Activated naive CD8-positive, alpha-beta T cell treated with anti-CD3 and anti-CD28 coated beads, Interleukin-2, amount 50 U/mL, for 24 hours (primary cell): ENCODE results near the gene FOXP1.

ENCODE experiments used
- ATAC-seq: fragments of 150-1000 bp; cut with Tn5 transposase; one replicate; pipeline ENCODE4 v1.10.0; 2021
- DNase-seq: peaks from one replicate; pipeline ENCODE4 v3.0.0; 2021
- H3K27ac Mint-ChIP-seq: one replicate; pipeline ENCODE4 v1.8.0; 2021; ENCODE audit warnings: mild to moderate bottlenecking, mixed read lengths
- H3K27me3 Mint-ChIP-seq: one replicate; pipeline ENCODE4 v1.8.0; 2021; ENCODE audit warnings: mixed read lengths
- H3K36me3 Mint-ChIP-seq: one replicate; pipeline ENCODE4 v1.8.0; 2021; ENCODE audit warnings: low read depth, mixed read lengths
- H3K4me1 Mint-ChIP-seq: one replicate; pipeline ENCODE4 v1.8.0; 2021; ENCODE audit warnings: mixed read lengths
- H3K4me3 Mint-ChIP-seq: one replicate; pipeline ENCODE4 v1.8.0; 2021; ENCODE audit warnings: mild to moderate bottlenecking, moderate library complexity, mixed read lengths
- H3K9me3 Mint-ChIP-seq: one replicate; pipeline ENCODE4 v1.8.0; 2021; ENCODE audit warnings: mixed read lengths

FOXP1 gene

DNA sequence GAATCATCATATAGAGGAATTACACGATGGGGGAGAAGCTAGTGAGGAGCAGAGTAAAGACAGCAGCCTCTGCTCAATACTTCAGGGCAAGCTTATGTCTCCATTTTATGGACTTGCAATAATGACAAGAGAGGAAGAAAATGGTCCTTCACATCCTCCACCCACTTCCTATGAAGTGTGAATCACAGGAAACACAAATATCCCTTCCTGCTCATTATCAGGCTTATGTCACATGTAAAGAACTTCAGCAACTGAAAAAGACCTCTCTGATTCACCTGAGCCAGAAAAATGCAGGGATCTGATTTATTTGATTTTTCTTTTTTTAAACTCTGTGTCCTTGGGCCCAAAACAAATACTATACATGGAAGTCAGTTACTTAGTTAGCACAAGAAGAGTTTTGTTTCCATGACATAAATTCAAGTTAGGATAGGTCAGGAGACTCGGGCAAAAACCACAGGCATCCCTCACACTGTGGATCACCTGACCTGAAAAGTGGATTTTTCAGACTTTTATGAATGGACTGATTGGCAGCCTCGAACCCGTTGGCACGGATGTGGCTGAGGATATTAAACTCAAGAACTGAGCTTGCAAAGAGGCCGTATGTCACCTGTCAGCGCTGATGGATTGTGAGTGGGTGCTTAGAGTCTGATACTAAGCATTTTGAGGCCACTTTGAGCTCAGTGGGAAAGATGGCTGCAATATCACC, 650.3 kb downstream of the FOXP1 start:
- Mint-ChIP-seq H3K4me3 (no peak overlapping the region), H3K36me3 (no peaks in the 10 kb centered on the region), H3K27ac (no peak overlapping the region), H3K27me3 (no peaks in the 10 kb centered on the region), H3K4me1 (peaks cover 5% of the 10 kb centered on the region), H3K9me3 (no peaks in the 10 kb centered on the region)
- no peak for ATAC-seq
- DNase-seq = no peak

DNA sequence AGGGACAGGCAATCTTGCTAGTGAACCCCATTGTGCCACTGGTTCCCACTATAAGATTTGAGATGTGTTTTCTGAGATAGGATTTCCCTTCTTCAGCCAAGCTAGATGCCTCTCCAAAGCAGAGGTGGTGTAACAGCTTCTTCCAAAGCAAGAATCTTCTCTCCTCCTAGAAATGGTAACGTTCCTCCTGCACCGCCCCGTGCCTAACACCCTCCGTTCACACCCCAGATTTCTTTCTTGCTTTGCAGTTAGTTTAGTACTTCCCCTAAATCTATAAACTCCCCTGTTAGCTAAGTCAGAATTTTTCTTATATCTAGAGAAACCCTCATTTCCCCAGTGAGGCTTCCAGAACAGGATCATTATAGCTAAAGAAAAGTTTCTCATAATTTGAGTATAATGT, 653.5 kb downstream of the FOXP1 start:
- Mint-ChIP-seq H3K27me3 (no peaks in the 10 kb centered on the region), H3K4me3 (no peak overlapping the region), H3K36me3 (no peaks in the 10 kb centered on the region), H3K27ac (no peak overlapping the region), H3K9me3 (no peaks in the 10 kb centered on the region), H3K4me1 (peaks cover 5% of the 10 kb centered on the region)
- DNase-seq = no peak
- ATAC-seq = no peak

DNA sequence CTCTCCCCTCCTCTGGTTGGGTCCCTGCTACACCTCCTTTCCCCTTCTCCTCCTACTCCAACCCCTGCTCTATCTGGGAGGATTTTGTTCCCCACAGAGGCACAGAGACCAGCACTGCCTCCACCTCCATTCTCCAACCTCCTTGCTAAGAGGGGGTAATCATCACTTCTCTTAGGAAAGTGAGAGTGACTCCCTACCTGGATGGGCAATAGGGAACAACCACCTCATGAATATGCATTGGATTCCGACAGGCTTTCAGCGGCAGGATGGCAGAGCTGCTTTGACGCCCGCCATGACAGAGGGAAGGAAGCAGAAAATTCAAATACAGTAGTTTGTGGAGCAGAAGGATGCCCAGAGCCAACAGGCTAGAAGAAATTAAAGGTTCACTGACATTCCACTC, 656.3 kb downstream of the FOXP1 start:
- no peak for DNase-seq
- Mint-ChIP-seq H3K4me3 (no peak overlapping the region), H3K9me3 (peaks cover 7% of the 10 kb centered on the region), H3K4me1 (no peaks in the 10 kb centered on the region), H3K36me3 (peaks cover 2% of the 10 kb centered on the region), H3K27ac (no peak overlapping the region), H3K27me3 (no peaks in the 10 kb centered on the region)
- ATAC-seq = no peak

DNA sequence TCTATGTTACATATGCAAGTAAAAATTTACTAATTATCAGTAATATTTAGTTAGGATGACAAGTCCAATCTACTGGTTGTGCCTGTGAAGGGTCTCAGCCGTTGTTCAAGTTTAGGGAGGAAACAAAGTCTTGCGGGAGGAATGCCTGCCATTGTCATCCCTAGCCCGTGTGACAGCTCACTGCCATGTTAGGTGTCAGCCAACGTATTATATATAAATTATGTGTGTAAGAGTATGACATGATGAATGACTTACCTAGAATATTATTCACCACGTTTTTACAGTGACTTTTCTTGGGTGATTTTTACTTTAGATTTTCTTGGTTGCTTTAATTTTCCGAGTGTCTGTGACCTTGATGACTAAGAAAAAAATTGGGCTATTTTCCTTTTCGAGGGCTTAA, 656.7 kb downstream of the FOXP1 start:
- no peak for ATAC-seq
- H3K9me3 Mint-ChIP-seq = peaks cover 7% of the 10 kb centered on the region
- no peak overlapping the region for H3K4me3 Mint-ChIP-seq
- no peak for DNase-seq
- no peaks in the 10 kb centered on the region for H3K27me3 Mint-ChIP-seq
- peaks cover 2% of the 10 kb centered on the region for H3K36me3 Mint-ChIP-seq
- H3K4me1 Mint-ChIP-seq = no peaks in the 10 kb centered on the region
- no peak overlapping the region for H3K27ac Mint-ChIP-seq

DNA sequence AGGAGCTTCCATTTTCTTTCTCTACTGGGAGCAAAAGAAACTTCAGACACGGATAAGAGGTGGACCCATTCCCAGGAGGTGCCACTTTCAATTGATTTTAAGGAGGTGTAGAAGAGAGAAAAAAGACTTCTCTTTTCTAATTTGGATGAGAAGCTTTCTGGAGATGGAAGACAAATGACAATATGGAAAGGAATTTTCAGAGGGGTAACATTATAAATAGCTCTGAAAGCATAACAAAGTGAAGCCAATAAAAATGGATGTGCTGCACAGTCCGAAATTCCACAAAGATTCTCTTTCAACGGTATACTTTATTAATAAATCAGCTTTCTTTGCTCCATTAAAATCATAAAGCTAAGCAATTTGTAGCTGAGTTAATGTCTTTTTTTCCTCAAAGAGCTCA, 663.9 kb downstream of the FOXP1 start:
- DNase-seq (no peak), ATAC-seq (no peak)
- no peak overlapping the region for H3K27ac Mint-ChIP-seq
- no peaks in the 10 kb centered on the region for H3K4me1 Mint-ChIP-seq
- H3K9me3 Mint-ChIP-seq = peaks cover 7% of the 10 kb centered on the region
- H3K4me3 Mint-ChIP-seq = no peak overlapping the region
- H3K36me3 Mint-ChIP-seq = peaks cover 2% of the 10 kb centered on the region
- H3K27me3 Mint-ChIP-seq = peaks cover 19% of the 10 kb centered on the region

DNA sequence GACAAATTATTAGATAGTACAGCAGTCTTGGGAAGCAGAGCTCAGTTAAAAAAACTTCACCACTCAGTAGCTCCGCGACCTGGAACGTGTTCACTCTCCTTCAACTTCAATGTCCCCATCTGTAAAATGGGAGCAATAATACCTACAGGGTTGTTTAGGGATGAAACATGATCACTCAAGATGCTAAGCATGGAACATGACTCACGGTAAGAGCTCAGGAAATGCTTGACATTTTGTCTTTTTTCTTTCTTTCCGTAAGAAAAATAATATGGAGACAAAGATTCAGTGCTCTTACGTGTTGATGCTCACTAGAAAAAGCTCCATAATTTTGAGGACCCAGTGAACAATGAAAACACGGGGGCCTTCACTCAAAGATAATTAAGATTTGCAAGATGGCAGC, 664.4 kb downstream of the FOXP1 start:
- Mint-ChIP-seq H3K4me3 (no peak overlapping the region), H3K27ac (no peak overlapping the region), H3K27me3 (peaks cover 19% of the 10 kb centered on the region), H3K36me3 (peaks cover 2% of the 10 kb centered on the region), H3K4me1 (no peaks in the 10 kb centered on the region), H3K9me3 (peaks cover 5% of the 10 kb centered on the region)
- ATAC-seq (no peak), DNase-seq (no peak)

DNA sequence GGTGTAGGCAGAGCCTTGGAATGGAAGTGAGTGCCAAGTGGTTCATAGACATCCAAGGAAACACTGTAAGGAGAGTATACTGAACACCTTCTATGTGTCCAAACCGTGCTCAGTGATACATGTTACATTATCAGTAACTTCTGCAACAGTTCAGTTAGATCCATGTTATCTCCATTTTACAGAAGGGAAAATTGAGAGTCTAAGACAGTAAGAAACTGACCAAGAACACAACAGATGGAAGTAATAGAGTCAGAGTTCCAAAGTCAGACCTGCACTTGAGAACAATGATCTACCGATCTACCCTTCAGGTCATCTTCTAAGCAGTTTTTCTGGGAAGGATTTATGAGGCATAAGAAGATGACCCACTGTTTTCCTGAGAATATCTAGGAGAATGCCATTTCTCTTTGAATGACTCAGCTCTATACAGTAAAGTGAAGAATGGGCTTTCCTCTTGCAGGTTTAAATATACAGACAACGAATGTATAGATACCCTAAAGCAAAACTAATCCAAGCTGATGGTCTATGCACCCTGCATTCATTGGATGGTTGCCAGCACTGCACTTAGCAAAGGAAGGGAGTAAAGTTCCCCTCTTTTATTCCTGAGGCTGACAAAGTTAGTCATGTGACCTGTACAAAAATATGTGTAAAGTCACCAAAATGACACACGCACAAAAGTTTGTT, 667.0 kb downstream of the FOXP1 start:
- Mint-ChIP-seq H3K4me1 (no peaks in the 10 kb centered on the region), H3K36me3 (no peaks in the 10 kb centered on the region), H3K9me3 (no peaks in the 10 kb centered on the region), H3K27ac (no peak overlapping the region), H3K4me3 (no peak overlapping the region), H3K27me3 (peaks cover 21% of the 10 kb centered on the region)
- DNase-seq = no peak
- no peak for ATAC-seq

DNA sequence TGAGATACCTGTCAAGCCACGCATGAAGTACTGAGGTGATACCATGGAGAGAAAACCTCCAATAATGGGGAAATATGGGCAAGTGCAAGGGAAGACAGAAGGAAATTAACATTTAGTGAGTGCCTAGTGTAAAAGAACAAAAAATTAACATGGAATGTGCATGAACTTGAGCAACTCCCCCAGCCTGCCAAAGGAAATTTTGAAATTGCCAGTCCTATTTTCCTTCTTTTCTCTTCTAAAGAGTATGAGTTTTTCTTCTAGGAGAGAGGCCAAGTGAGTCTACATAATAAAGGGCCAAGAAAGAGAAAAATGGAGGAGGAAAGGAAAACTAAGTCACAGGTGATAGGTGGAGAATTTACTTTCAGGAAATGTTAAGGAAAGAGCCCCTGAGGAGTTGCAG, 668.7 kb downstream of the FOXP1 start:
- no peaks in the 10 kb centered on the region for H3K9me3 Mint-ChIP-seq
- H3K4me3 Mint-ChIP-seq = no peak overlapping the region
- DNase-seq = no peak
- H3K4me1 Mint-ChIP-seq = no peaks in the 10 kb centered on the region
- H3K36me3 Mint-ChIP-seq = no peaks in the 10 kb centered on the region
- H3K27ac Mint-ChIP-seq = no peak overlapping the region
- peaks cover 21% of the 10 kb centered on the region for H3K27me3 Mint-ChIP-seq
- no peak for ATAC-seq

DNA sequence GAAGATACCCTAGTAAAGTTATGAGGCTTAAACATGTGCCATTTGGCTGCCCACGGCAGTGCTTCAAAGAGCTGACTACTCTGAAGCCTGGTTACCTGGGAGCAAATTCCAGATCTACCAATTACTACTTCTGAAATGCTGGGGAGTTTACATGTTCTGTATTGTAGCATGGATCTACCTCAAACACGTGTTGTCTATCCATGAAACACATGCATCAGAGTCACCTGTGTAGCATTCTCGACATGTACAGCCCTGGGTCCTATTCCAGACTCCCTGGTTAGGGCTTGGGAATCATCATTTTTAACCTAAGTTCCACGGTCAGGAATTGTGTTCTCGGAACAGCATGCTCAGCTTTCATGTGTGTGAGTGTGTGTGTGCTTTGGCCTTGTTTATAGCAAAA, 671.8 kb downstream of the FOXP1 start:
- Mint-ChIP-seq H3K9me3 (no peaks in the 10 kb centered on the region), H3K27me3 (peaks cover 9% of the 10 kb centered on the region), H3K36me3 (no peaks in the 10 kb centered on the region), H3K4me1 (no peaks in the 10 kb centered on the region), H3K27ac (no peak overlapping the region), H3K4me3 (no peak overlapping the region)
- no peak for ATAC-seq
- no peak for DNase-seq

DNA sequence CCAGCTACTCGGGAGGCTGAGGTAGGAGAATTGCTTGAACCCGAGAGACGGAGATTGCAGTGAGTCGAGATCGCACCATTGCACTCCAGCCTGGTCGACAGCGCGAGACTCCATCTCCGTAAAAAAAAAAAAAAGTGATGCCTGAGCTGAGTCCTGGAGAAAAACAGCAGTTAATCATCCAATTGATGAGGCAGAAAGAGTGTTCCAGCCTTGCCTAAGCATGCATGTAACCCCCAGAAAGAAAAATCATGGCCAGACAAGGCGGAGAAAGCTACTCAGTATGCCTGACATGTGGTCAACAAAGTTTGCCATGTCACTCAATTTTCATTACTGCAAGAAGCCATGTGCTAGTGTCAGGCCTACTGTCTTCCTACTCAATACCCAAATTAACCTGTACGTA, 678.0 kb downstream of the FOXP1 start:
- Mint-ChIP-seq H3K27ac (no peak overlapping the region), H3K4me3 (no peak overlapping the region), H3K36me3 (no peaks in the 10 kb centered on the region), H3K4me1 (peaks cover 2% of the 10 kb centered on the region), H3K27me3 (peaks cover 17% of the 10 kb centered on the region), H3K9me3 (no peaks in the 10 kb centered on the region)
- no peak for DNase-seq
- ATAC-seq = no peak
